ENCODE results near the gene MSH5.
"Not testable (repeated sequence)": the region's sequence is repeated elsewhere in the genome, so short reads cannot be mapped to it uniquely, and the experiment has no call there.

Gene MSH5

DNA sequence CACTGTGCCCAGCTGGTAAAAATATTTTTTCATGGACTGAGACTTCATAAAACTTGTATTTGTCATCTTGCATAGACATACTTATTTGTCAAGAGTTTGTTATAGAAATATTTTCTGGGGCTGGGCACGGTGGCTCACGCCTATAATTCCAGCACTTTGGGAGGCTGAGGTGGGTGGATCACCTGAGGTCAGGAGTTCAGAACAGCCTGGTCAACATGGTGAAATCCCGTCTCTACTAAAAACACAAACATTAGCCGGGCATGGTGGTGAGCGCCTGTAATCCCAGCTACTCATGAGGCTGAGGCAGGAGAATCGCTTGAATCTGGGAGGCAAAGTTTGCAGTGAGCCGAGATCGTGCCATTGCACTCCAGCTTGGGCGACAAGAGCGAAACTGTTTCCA lies 68.8 kb downstream of the MSH5 start:
- FAIRE-seq, result not testable (repeated sequence)

DNA sequence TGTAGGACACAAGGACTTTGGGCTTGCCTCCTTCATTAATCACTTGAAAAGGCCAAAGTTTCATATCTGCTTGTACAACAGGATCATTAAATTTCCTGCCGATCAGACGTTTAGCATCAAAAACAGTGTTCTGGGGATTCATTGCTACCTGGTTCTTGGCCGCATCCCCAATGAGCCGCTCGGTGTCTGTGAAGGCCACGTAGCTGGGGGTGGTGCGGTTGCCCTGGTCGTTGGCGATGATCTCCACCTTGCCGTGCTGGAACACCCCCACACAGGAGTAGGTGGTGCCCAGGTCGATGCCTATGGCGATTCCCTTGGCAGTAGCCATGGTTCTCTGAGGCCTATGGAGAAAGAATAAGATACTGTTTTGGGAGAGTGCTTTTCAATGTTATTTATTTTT lies 71.8 kb downstream of the MSH5 start:
- FAIRE-seq, result no peak
